Inflammatory macrophage (primary cell): Measurements from ENCODE around the gene CFAP43.
"Not testable (repeated sequence)": the region's sequence is repeated elsewhere in the genome, so short reads cannot be mapped to it uniquely, and the experiment has no call there.

Source experiments
- DNase-seq, 2 donors: peaks; one replicate each; pipeline ENCODE4 v3.0.0-alpha.2; 2020 to 2022

Gene CFAP43

GRCh38 chr10:104223304-104223703, 8.9 kb downstream of the CFAP43 start:
- no peak for DNase-seq

GRCh38 chr10:104220522-104220921, 11.6 kb downstream of the CFAP43 start:
- DNase-seq, result no peak

GRCh38 chr10:104218751-104219150, 13.4 kb downstream of the CFAP43 start:
- DNase-seq, result no peak

GRCh38 chr10:104216631-104217030, 15.5 kb downstream of the CFAP43 start:
- DNase-seq, result no peak

GRCh38 chr10:104209575-104210198, 22.5 kb downstream of the CFAP43 start:
- peak; percentile 27 to 48 for DNase-seq

- no peak for DNase-seq
These were observed 23.4 kb downstream of the CFAP43 start for GRCh38 chr10:104208730-104209129.

- no peak for DNase-seq
These were observed 29.9 kb downstream of the CFAP43 start for GRCh38 chr10:104202231-104202630.

GRCh38 chr10:104201636-104202035, 30.5 kb downstream of the CFAP43 start:
- DNase-seq, result no peak

GRCh38 chr10:104199567-104199966, 32.6 kb downstream of the CFAP43 start:
- DNase-seq, result no peak

- no peak for DNase-seq
These were observed 34.8 kb downstream of the CFAP43 start for GRCh38 chr10:104197364-104197763.

- DNase-seq, result no peak
These were observed 36.5 kb downstream of the CFAP43 start for GRCh38 chr10:104195706-104196105.

GRCh38 chr10:104193787-104194186, 38.4 kb downstream of the CFAP43 start:
- DNase-seq, result no peak

GRCh38 chr10:104190695-104191094, 41.5 kb downstream of the CFAP43 start:
- DNase-seq, result no peak

GRCh38 chr10:104183682-104184081, 48.5 kb downstream of the CFAP43 start:
- no peak for DNase-seq

- not testable (repeated sequence) for DNase-seq
These were observed 58.0 kb downstream of the CFAP43 start for GRCh38 chr10:104174136-104174535.

- DNase-seq, result no peak
These were observed 61.4 kb downstream of the CFAP43 start for GRCh38 chr10:104170610-104171254.

GRCh38 chr10:104155591-104155990, 76.6 kb downstream of the CFAP43 start:
- DNase-seq, result no peak

- no peak for DNase-seq
These were observed 80.4 kb downstream of the CFAP43 start for GRCh38 chr10:104151737-104152136.

GRCh38 chr10:104150139-104150538, 82.0 kb downstream of the CFAP43 start:
- no peak for DNase-seq

- no peak for DNase-seq
These were observed 85.3 kb downstream of the CFAP43 start for GRCh38 chr10:104146882-104147281.

- peak; percentile 36 to 79 for DNase-seq
These were observed 87.2 kb downstream of the CFAP43 start for GRCh38 chr10:104144931-104145330.

GRCh38 chr10:104143829-104144228, 88.3 kb downstream of the CFAP43 start:
- DNase-seq, result no peak

- DNase-seq, result no peak
These were observed 90.1 kb downstream of the CFAP43 start for GRCh38 chr10:104142081-104142480.

- peak in 1 of 2 donors; percentile 3 for DNase-seq
These were observed 92.9 kb downstream of the CFAP43 start for GRCh38 chr10:104139221-104139620.

GRCh38 chr10:104138131-104138530, 94.0 kb downstream of the CFAP43 start:
- DNase-seq, result no peak
